NCI-H510A (cell line): ENCODE results near the gene TPM2.

Experiments
- DNase-seq: peaks from one replicate; lab custom pipeline; 2025; lab: John Stamatoyannopoulos, UW

TPM2 gene

DNA sequence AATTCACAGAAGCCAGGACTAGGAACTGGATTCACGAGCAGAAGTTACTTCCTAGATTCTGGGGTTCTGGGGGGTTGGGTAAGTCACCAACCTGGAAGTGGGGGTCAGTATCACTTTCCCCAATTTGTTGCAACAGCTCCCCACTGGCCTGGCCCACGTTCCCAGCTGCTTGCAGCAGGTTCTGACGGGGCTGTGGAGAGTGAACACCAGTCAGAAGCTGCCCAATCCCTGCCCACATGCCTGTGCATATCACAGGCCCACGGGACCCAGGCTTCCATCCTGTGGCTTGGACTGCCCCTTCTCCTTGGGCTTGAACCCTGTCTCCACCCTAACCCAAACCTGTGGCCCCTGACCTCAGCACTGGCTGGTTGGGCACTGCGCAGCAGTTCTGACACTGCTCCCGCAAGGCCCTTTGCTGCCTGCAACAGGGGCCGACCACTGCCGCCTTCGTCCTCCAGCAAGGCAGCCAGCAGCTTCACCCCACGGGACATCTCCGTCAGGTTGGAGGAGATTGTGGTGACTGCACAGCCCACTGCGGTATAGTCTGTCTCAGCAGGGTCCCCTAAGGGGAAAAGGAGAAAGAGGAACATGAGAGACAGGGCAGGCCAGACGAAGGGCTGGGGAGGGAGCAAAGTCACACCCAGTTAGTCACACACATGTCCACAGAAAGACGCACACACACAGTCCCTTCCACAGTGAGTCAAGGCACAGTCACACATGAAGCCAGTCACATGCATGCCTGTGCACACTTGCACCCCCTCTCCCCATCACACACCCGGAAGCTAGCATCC lies 29.2 kb upstream of the TPM2 start:
- DNase-seq: no peak

DNA sequence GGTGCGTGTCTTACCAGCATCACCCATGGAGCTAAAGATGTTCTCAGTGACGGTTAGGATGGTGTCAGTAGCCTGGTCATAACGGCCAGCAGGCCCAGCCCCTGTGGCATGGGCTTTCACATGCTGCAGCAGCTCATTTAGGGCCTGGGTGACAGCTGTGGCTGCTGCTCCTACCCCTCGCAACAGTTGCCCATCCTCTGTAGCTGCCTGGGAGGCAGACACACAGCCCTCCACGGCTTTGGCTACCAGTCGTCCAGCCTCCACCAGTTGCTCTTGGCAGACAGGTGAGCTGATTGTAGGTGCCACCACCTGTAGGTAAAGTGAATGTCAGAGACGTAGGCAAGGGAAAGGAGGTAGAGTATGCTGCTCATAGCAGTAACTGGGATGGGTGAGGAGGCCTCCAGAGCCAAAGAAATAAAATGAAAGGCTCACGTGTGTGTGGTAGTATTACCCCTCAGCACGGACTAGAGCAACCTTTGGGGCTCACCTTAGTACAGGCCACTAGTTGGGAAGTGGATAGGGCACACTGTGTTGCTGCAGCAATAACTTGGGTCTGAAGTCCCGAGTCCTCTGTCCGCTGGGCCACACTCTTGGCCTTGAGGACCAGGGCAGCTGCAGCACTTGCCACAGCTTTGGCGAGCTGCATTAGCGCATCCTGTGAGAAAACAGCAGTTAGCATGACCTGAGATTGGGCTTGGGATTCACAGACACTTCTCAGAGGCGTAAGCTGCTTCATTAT lies 27.6 kb upstream of the TPM2 start:
- no peak for DNase-seq

DNA sequence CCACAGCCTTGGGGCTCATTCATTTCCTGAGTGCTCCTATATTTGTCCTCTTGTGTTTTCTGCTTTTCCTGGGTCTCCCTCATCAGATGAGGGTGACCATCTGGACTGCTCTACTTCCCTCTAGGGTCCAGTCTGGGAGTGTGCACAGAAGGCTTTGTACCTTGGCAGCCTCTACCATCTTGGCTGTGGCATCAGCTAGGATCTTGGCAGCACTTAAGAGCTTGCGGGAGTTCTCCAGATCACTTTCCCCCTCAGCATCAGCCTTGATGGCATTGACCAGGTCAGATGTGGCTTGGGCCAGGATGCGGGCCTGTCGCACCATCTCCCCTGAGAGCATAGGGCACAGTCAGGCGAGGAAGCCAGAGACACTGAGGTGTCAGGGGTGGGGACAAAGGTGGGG lies 26.5 kb upstream of the TPM2 start:
- no peak for DNase-seq

DNA sequence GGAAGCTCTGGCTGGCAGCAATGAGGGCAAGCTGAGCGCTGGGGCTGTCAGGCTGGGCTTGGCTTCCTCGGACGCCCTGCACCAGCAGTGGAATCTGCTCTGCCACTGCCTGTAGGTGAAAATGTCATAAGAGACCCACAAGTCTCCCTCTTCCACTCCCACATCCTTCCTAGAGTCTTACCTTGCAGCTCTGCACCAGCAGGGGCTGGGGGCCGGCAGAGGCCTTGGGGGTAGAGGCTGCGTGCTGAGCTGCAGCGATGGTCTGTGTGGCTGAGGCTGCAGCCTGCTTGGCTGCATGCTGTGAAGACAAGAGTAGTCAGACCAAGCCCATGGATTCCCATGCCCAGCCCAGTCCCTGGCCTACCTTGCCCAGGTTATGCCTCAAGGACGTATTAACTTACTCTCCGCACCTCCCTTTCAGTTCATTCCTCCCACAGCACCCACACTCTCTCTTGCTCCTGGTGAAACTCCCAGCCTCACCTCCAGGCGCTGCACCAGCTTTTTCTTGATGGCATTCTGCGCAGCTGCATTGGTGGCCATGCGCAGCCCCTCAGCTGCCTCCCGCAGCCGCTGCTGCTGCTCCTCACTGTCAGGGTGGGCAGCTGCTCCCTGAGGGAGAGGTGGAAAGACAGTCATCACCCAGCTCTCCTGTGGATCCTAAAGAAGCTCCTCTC lies 25.0 kb upstream of the TPM2 start:
- DNase-seq: no peak

DNA sequence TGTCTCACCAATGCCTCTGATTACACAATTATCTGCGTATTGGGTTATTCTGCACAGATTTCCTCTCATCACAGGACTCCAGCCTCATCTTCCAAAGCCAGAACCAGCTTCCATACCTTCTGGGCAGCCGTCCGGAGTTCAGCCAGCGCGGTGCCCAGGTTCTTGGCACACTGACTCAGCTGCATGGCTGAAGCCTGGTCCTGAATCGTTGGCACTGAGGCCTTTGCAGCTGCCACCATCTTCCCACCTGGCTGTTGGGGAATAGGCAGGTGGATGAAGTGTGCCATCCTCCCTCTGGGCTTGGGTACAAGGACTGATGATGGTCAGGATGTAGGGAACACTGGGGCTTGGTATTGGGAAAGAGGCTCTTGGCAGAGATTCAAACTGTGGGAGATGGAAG lies 24.4 kb upstream of the TPM2 start:
- DNase-seq: no peak

DNA sequence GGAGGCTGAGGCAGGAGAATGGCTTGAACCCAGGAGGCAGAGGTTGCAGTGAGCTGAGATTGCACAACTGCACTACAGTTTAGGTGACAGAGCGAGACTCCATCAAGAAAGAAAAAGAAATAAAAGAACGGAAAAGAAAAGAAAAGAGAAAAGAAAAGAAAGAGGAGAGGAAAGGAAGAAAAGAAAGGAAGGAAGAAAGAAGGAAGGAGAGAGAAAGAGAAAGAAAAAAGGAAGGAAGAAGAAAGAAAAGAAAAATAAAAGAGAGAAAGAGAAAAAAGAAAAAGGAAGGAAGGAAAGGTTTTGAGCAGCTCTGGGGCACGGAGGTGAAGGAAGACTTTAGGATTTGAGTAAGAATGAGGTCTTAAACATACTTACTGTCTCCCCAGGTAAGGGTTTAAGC lies 23.9 kb upstream of the TPM2 start:
- no peak for DNase-seq

DNA sequence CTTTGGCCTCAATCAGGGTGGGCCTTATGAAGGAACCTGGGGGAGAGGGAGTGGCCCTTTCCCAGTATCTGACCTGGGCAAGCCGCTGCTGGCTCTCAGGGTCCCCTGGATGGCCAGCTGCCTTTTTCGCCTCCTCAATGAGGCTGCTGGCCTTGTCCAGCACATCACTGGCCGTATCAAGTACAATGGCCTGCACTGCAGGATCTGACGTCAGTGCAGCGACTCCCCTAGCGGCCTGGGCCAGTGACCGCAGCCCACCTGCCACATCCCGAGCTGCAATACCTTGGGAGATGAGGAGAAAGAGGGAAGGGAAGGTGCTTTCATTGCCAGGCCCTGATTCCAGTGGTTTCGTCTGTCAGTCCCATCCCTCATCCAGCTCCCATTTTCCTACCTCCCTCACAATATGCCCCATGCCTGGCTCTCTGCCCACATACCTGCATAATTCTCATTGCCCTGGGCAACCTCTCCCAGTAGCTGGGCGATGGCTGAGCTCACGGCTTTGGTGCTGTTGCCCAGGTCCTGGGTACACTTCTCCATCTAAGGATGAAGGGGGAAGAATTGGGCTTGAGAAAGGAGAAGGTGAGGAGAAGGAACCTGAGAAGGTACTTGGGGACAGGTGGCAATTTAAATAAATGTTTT lies 23.2 kb upstream of the TPM2 start:
- DNase-seq: no peak

DNA sequence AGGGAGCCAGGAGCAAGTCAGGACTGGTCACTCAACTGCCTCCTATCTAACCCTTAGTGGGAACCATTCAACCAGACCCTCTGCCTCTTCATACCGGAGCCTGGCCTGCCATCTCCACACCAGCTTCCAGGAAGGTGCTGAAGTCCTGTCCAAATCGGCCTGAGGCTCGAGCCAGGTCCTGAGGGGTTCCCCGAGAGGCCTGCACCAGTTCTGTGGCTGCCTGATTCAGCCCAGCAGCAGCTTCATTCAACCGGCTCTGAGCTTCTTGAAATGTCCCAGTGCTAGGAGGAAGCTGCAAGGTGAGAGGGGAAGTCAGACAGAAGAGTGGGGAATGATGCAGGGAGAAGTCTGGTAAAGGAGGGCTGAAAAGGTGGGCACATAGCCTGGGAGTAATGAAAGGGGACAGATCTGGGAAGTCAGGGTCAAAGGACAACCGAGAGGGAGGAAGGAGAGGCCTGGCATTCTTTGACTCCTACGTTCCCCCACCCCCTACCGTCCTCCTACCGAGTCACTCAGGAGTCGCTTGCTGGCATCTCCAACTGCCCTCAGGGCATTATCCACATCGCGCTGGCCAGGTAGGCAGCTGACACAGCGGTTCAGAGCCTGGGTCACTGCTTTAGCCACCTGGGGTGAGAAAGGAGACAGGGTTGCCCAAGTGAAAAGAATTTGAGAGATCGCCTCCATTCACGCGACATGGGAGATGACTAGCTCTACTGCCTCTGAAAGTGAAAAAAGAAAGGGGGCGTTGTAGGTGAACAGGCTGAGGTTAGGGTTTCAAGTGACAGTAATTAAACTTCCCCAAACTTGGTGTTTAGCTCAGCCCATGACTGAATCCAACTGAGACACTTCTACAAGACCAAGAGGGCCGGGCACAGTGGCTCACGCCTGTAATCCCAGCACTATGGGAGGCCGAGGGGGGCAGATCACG lies 22.0 kb upstream of the TPM2 start:
- no peak for DNase-seq

DNA sequence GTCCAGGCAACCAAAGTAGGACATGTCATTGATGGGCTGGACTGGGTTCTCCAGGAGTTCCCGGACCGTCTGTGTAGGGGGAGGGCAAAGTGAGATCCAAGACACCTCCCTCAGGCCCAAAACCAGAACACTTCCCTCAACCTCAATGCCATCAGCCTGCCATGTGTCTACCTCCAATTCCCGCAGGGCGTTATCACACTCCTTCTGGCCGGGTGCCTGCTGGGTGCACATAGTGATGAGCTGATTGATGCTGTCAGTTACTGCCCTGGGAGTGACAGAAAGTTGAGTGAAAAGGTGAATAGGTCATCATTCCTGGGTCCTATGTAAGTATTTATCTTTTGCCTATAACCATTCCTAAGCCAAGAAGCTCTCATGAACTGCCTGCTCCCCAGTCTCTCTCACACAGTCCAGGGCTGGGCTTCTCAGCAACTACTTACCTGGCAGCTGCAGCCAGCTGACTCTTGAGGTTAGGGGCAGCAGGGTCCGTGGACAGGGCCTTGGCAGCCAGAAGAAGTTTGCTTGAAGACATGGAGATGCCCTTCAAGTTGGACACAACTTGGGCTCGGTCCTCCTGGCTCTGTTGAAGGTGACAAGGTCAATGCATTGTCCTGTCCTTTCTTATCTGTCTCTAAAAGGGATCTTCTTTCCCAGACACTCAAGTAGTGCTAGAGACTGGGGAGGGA lies 21.2 kb upstream of the TPM2 start:
- DNase-seq: no peak

DNA sequence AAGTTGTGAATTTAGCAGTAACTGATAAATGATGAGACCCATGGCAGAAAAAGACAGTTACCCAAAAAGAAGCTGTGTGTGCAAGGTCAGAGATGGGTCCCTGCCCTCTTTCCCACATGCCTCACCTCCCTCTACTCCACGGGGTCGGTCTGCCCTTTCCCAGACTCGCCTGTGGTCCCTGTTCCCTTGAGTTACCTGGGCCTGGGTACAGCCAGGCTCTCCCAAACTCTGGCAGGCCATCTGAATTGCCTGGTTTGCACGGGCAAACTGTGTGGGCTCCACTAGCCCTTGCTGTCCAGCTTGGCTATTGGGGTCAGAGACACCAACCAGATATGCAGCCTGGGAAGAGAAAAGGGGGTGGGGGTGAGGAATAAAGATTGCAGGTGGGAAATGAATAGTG lies 18.4 kb upstream of the TPM2 start:
- no peak for DNase-seq

DNA sequence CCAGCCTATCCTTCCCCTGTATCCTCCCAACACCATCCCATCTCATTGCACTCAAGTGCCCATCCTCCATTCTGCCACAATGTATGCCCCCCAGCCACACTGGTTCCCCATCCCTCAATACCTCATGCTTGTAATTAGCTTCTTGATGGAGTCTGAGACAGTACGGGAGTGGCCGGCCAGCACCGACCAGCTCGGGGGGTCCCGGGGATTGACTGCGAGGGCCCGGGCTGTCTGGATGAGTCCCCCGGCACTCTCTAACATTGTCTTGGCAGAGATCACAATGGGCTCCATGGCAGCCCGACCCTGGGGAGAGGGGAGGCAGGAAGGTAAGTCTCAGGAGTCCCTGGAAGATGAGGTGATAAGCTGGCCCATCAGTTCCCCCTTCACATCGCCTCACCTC lies 17.2 kb upstream of the TPM2 start:
- DNase-seq: no peak

DNA sequence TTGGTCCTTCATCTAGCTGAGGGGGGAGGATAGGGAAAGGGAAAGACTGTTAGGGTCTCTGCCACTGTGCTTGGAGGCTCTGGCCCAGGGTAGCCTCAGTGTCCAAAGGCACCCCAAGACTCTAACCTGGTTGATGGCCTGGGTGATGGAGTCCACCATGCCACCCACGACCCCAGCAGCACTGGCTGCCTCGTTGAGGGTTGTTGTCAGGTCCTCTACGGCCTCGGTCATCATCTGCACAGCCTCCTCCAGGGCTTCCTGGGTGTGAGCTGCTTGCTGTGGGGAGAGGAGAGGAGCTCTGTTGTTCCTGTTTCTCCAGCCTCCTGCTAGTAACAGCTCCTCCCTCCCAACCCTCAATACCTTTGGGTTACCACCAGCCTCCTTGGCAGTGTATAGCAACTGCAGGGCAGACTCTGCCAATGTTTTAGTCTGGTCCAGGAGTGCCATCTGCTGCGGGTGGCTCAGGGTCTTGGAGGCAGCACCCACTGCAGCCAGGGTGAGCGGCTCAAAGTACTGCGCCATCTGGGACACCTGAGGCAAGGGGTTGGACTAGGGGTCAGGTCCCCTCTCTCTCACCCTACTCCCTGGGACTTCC lies 16.2 kb upstream of the TPM2 start:
- no peak for DNase-seq

DNA sequence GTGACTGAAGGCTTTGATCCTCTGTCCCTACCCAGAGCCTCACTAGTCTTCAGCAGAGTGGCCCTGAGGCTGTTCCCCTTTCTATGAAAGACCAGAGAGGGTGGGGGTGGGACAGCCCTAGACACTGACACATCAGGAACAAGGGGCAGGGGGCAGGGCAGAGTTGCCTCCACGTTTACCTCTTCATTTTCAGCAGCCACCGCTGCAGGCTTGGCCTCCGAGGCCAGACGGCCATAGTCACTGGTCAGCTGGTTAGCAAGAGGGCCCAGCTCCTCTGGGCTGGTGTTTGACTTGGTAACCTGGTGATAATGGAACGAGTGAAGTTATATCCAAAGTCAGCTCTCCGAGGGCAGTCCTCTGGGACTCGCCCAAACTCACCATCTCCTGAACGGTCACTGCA lies 15.6 kb upstream of the TPM2 start:
- DNase-seq: no peak

DNA sequence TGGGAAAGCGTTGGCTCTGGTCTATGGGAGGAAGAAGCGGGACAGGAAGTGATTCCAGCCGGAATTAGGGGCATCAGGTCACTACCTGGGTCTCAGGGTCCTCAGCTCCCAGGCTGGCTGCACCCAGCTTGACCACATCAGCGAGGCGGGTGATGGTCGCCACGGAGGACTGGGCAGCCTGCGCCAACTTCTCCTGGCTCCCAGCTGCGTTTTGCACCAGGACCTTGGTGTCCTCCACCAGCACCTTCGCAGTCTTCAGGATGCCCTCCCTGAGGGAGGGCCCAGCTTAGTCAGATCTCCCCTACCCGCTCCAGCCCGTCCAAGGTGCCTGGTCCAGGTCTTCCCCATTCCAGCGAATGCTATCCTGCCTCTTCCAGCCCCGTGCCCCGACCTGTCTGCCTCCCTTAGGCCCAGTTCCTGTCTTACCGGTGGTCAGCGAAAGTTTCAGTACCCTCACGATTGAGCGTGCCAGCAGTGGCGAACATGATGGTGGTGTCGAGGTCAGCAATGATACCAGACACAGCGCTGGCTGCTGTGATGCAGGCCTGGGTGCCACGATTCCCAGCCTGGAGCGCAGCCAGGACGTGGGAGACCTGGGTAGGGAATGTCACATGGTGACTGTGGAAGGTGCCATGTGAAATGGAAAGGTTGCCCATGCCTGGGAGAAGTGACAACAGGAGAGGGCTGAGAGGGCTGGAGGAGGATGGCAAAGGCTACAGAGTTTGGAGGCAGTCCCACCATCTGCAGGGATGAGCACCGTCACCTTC lies 14.4 kb upstream of the TPM2 start:
- no peak for DNase-seq

DNA sequence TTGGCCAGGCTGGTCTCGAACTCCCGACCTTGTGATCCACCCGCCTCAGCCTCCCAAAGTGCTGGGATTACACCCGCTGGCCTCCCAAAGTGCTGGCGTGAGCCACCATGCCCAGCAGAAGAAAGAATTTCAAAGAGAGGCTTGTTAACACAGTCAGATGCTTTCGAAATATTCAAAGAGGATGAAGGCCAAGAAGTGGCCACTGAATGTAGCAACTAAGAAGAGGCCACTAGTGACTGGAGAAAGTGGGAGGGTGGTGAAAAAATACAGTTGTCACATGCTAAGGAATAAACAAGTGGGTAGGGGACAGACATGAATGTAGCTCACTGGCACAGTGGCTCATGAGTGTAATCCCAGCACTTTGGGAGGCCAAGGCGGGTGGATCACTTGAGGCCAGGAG lies 13.0 kb upstream of the TPM2 start:
- DNase-seq: no peak

DNA sequence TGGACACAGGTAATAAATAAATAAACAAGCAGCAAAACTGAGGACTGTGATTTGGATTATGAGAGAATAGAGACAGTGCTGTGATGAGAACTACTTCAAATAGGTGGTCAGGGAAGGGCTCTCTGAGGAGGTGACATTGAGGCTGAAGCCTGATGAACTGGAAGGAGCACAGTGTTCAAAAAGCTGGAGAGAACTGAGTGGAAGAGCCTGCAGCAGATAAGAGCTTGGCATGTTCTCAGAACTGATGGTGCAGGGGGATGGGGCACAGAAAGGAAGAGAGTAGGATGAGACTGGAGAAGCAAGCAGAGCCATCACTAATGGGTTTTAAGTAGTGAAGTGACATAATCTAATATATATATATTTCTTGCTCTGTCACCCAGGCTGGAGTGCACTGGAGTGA lies 11.2 kb upstream of the TPM2 start:
- no peak for DNase-seq

DNA sequence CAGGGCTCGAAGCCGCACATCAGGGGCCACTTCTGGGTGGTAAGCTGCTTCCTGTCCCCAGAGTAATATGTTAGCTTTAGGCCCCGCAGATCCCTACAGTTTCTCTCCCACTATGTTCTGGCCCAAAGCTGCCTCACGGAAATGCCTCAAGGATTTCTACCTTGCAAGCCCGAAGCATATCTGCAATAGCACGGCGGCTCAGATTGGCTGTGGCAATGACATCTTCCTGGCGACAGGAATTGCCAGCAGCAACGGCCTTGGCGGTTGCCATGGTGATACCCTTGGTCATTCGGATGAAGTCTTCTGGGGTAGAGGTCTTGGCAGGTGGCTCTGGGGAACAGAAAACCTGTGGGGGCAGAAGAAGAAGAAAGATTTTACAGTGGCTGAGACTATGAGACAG lies 10.3 kb upstream of the TPM2 start:
- DNase-seq: no peak

DNA sequence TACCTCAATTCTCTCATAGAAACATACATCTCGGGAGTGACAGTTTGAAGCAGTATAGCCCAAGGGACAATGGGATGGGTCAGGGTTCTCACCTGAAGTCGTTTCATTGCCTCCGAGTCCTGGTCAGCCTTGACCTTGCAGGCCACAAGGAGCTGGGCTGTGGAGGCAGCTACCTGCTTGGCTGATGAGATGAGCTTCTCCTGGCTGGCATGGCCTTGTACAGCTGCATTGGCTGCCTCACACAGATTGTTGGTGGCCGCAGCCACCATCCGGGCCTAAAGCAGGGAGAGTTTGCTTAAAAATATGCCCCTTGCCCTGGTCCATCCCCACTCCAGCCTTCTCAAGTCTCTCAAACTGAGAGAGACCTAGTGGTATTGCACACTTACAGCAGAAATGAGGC lies 8.5 kb upstream of the TPM2 start:
- no peak for DNase-seq

DNA sequence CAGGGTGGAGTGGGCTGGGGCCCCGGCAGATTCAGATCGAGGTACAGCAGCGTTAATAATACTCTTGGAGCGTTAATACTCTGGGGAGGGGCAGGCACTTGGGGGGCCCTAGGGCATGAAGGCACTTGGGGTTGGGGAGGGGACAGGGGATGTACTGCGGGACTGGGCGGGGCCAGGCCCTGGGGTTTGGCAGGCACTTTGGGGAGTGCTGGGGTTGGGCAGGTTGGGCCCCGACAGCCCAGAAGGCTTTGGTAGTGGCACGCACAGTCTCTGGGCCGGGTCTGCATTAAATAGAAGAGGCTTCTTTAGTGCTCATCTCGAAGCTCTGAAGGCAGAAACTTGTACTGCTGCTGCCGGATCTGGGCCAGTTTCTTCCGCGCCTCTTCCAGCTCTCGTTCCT lies 7.8 kb upstream of the TPM2 start:
- DNase-seq: no peak
